ENCODE data around the gene BARHL2. TPM values are rescaled to one million over a fixed set of nuclear protein-coding genes. Genes with fewer than 3 reads are reported as not detected.
A peak's percentile ranks its signal among the peaks of the same experiment; 100 is the strongest.

BARHL2 gene
- total RNA-seq, 1 experiment from 2014 or later: not detected

DNA sequence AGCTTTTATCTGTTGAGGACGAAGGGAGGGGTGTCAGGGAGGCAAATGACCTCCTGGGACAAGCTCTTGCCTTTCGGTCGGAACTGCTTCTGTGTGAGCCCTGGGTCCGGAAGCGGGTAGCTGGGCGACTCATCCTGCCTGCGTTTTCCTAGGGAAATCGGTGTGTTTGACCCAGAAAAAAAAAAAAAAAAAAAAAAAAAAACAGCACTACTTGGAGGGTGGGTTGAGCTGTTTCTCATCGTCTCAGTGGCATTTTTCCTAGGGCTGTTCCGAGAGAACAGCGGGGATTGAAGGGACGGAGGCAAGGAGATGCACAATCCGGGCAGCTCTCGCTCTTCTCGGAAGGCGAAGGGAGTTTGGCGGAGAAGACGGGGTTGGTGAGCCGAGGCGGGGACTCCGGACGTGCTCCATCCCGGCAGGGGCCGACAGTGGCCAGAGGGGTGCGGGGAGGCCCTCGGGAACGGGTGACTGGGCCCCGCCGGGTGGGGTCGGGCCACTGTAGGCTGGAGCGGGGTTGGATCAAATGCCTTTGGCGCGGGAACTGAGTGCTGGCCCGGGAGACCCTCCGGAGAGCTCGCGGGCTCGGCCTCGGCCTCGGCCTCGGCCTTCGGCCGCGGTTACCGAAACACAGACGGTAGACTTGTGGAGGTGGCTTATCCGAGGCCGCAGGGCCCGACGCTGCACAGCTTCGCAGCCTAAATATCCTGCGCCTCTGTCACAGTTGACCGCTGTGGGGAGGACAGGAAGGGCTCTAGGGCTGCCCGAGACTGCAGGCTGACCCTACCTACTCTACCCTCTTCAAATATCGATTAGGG lies 2.4 kb upstream of the BARHL2 start:
- DNase-seq (ENCODE audit: low spot score) (no peak), ATAC-seq (peak; percentile 4)
- ChIA-PET CTCF (interaction anchor here (0.6 to 2.6 kb wide), 18 partner anchors 9 to 1682 kb away, joined by 3 to 27 read pairs (median 4); no protein-coding TSS in a partner anchor), POLR2A (no interaction called here)
- Mint-ChIP-seq H3K4me3 (peak overlapping the region; percentile 80), H3K9me3 (no peaks in the 10 kb centered on the region), H3K36me3 (no peaks in the 10 kb centered on the region; the same call in 1 of the 2 replicates), H3K4me1 (peaks cover 58% of the 10 kb centered on the region), H3K27me3 (ENCODE audit: low read depth) (peaks cover 99% of the 10 kb centered on the region), H3K27ac (no peak overlapping the region)
- 0 out of 2 replicates have a peak, but pooled peaks have one; percentile 15 for TF ChIP-seq SP1 (CRISPR knock-in tag; conservative IDR thresholded peaks at IDR 0.05)
- no peak for TF ChIP-seq TEAD1 (CRISPR knock-in tag; IDR thresholded peaks at IDR 0.05)

DNA sequence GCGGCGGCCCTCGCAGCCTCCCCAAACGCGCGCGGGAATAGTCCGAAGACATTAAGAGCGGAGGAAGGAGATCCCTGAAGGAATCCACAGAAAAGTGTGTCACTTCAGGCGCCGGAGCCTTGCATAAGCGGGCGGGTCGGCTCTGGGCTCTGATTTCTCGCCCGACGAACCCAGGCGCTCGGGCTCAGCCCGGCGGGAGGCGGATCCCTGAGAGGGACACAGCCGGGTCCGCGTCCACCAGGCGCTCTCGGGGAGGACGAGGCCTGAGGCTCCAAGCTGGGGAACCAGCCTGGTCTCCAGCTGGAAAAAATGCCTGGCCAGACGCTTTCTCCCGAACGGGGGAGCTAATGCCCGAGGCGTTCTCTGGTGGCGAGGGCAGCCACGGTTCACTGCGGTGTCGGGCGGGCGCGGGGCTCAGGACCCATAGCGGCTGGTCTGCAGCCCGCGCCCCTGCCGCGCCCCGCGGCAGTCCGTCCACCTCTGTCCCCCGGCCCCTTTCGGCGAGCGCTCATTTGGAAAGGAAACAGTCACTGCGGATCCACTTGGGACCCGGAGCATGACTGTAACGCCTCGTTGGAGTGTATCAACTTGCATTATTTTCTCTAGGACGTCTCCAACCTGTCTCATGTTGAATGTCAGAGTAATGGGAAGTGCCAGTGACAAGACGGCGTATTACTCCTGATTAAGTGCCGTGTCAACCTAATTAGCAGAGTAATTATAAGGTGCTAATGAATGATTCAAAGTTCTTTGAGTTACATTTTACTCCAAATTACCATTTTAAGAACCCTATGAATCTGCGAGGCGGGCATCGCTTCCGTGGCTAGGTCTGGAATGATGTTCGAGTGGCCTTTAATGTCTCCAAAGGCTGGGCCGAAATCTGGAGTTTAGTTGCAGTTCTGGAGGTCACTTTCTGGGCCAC lies 1.6 kb upstream of the BARHL2 start:
- no peaks in the 10 kb centered on the region; the same call in 1 of the 2 replicates for H3K36me3 Mint-ChIP-seq
- TF ChIP-seq JUN (CRISPR knock-in tag; IDR thresholded peaks at IDR 0.05) (no peak), OVOL2 (CRISPR knock-in tag; IDR thresholded peaks at IDR 0.05; ENCODE audit: borderline replicate concordance) (no peak), NR1H2 (CRISPR knock-in tag; IDR thresholded peaks at IDR 0.05) (no peak), RORB (CRISPR knock-in tag; IDR thresholded peaks at IDR 0.05) (no peak), TEAD4 (CRISPR knock-in tag; IDR thresholded peaks at IDR 0.05) (no peak)
- TF ChIP-seq, protein P1, sequence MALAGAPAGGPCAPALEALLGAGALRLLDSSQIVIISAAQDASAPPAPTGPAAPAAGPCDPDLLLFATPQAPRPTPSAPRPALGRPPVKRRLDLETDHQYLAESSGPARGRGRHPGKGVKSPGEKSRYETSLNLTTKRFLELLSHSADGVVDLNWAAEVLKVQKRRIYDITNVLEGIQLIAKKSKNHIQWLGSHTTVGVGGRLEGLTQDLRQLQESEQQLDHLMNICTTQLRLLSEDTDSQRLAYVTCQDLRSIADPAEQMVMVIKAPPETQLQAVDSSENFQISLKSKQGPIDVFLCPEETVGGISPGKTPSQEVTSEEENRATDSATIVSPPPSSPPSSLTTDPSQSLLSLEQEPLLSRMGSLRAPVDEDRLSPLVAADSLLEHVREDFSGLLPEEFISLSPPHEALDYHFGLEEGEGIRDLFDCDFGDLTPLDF (CRISPR knock-in tag; IDR thresholded peaks at IDR 0.05): no peak
- TF ChIP-seq, protein P2, sequence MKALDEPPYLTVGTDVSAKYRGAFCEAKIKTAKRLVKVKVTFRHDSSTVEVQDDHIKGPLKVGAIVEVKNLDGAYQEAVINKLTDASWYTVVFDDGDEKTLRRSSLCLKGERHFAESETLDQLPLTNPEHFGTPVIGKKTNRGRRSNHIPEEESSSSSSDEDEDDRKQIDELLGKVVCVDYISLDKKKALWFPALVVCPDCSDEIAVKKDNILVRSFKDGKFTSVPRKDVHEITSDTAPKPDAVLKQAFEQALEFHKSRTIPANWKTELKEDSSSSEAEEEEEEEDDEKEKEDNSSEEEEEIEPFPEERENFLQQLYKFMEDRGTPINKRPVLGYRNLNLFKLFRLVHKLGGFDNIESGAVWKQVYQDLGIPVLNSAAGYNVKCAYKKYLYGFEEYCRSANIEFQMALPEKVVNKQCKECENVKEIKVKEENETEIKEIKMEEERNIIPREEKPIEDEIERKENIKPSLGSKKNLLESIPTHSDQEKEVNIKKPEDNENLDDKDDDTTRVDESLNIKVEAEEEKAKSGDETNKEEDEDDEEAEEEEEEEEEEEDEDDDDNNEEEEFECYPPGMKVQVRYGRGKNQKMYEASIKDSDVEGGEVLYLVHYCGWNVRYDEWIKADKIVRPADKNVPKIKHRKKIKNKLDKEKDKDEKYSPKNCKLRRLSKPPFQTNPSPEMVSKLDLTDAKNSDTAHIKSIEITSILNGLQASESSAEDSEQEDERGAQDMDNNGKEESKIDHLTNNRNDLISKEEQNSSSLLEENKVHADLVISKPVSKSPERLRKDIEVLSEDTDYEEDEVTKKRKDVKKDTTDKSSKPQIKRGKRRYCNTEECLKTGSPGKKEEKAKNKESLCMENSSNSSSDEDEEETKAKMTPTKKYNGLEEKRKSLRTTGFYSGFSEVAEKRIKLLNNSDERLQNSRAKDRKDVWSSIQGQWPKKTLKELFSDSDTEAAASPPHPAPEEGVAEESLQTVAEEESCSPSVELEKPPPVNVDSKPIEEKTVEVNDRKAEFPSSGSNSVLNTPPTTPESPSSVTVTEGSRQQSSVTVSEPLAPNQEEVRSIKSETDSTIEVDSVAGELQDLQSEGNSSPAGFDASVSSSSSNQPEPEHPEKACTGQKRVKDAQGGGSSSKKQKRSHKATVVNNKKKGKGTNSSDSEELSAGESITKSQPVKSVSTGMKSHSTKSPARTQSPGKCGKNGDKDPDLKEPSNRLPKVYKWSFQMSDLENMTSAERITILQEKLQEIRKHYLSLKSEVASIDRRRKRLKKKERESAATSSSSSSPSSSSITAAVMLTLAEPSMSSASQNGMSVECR (CRISPR knock-in tag; IDR thresholded peaks at IDR 0.05; ENCODE audit: borderline replicate concordance): 0 out of 2 replicates have a peak, but pooled peaks have one; percentile 38
- TF ChIP-seq, protein P3, sequence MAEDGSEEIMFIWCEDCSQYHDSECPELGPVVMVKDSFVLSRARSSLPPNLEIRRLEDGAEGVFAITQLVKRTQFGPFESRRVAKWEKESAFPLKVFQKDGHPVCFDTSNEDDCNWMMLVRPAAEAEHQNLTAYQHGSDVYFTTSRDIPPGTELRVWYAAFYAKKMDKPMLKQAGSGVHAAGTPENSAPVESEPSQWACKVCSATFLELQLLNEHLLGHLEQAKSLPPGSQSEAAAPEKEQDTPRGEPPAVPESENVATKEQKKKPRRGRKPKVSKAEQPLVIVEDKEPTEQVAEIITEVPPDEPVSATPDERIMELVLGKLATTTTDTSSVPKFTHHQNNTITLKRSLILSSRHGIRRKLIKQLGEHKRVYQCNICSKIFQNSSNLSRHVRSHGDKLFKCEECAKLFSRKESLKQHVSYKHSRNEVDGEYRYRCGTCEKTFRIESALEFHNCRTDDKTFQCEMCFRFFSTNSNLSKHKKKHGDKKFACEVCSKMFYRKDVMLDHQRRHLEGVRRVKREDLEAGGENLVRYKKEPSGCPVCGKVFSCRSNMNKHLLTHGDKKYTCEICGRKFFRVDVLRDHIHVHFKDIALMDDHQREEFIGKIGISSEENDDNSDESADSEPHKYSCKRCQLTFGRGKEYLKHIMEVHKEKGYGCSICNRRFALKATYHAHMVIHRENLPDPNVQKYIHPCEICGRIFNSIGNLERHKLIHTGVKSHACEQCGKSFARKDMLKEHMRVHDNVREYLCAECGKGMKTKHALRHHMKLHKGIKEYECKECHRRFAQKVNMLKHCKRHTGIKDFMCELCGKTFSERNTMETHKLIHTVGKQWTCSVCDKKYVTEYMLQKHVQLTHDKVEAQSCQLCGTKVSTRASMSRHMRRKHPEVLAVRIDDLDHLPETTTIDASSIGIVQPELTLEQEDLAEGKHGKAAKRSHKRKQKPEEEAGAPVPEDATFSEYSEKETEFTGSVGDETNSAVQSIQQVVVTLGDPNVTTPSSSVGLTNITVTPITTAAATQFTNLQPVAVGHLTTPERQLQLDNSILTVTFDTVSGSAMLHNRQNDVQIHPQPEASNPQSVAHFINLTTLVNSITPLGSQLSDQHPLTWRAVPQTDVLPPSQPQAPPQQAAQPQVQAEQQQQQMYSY (CRISPR knock-in tag; IDR thresholded peaks at IDR 0.05): no peak
- TF ChIP-seq, protein P4, sequence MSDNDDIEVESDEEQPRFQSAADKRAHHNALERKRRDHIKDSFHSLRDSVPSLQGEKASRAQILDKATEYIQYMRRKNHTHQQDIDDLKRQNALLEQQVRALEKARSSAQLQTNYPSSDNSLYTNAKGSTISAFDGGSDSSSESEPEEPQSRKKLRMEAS (CRISPR knock-in tag; IDR thresholded peaks at IDR 0.05): no peak
- ATAC-seq: peak; percentile 2
- H3K27ac Mint-ChIP-seq: no peak overlapping the region
- peak overlapping the region; percentile 80 for H3K4me3 Mint-ChIP-seq
- no peaks in the 10 kb centered on the region for H3K9me3 Mint-ChIP-seq
- peaks cover 99% of the 10 kb centered on the region for H3K27me3 Mint-ChIP-seq (ENCODE audit: low read depth)
- peaks cover 59% of the 10 kb centered on the region for H3K4me1 Mint-ChIP-seq
- ChIA-PET POLR2A (interaction anchor here (0.6 kb wide), 1 partner anchor 462 kb away, joined by 3 read pairs; no protein-coding TSS in a partner anchor), CTCF (interaction anchor here (0.6 to 2.6 kb wide), 10 partner anchors 8 to 1683 kb away, joined by 4 to 27 read pairs (median 8); no protein-coding TSS in a partner anchor)
- no peak for DNase-seq (ENCODE audit: low spot score)
